Loucy (cell line): ENCODE results near the gene TFCP2L1.

ENCODE experiments used
- H2AFZ ChIP-seq: fragments of 200-600 bp; sonication (generic); 2 replicates; pipeline ENCODE4 v1.6.0; 2016; ENCODE audit warnings: antibody characterized with exemption, mild to moderate bottlenecking, low read length, moderate library complexity
- H3F3A ChIP-seq: fragments of 200-600 bp; 2 replicates; pipeline ENCODE4 v1.6.0; 2016; ENCODE audit warnings: antibody characterized with exemption, low read depth, mild to moderate bottlenecking
- H3K27me3 ChIP-seq: fragments of 200-600 bp; sonication (generic); 2 replicates; pipeline ENCODE4 v1.6.1; 2014; ENCODE audit warnings: low read length, mild to moderate bottlenecking; ENCODE audit not compliant: insufficient read depth, poor library complexity, severe bottlenecking
- H3K36me3 ChIP-seq: fragments of 200-600 bp; sonication (generic); 2 replicates; pipeline ENCODE4 v1.6.1; 2016; ENCODE audit warnings: low read length; ENCODE audit not compliant: insufficient read depth
- H3K4me1 ChIP-seq: fragments of 200-600 bp; sonication (generic); 2 replicates; pipeline ENCODE4 v1.5.1; 2014; ENCODE audit warnings: low read length, mild to moderate bottlenecking; ENCODE audit not compliant: insufficient read depth, poor library complexity, severe bottlenecking
- H3K4me2 ChIP-seq: fragments of 200-600 bp; sonication (generic); 2 replicates; pipeline ENCODE4 v1.6.0; 2014; ENCODE audit warnings: antibody characterized with exemption, low read length, low read depth, mild to moderate bottlenecking; ENCODE audit not compliant: poor library complexity, severe bottlenecking
- H3K4me3 ChIP-seq: fragments of 200-600 bp; sonication (generic); 2 replicates; pipeline ENCODE4 v1.5.1; 2014; ENCODE audit warnings: low read length, mild to moderate bottlenecking, mixed read lengths; ENCODE audit not compliant: poor library complexity, severe bottlenecking
- H3K79me2 ChIP-seq: fragments of 200-600 bp; sonication (generic); 2 replicates; pipeline ENCODE4 v1.6.1; 2014; ENCODE audit warnings: low read length; ENCODE audit not compliant: insufficient read depth
- H3K9ac ChIP-seq: fragments of 200-600 bp; sonication (generic); 2 replicates; pipeline ENCODE4 v1.6.0; 2014; ENCODE audit warnings: mild to moderate bottlenecking, low read depth, low read length, moderate library complexity; ENCODE audit not compliant: poor library complexity, severe bottlenecking
- H3K9me2 ChIP-seq: fragments of 200-600 bp; sonication (generic); replicated peaks from 2 replicates; pipeline ENCODE4 v1.6.1; 2016; ENCODE audit warnings: low read depth, low read length, mixed read lengths
- H3K9me3 ChIP-seq: fragments of 200-600 bp; sonication (generic); 2 replicates; pipeline ENCODE4 v1.6.1; 2014; ENCODE audit warnings: mild to moderate bottlenecking, antibody characterized with exemption, low read length, low read depth; ENCODE audit not compliant: insufficient read depth
- H4K20me1 ChIP-seq: fragments of 200-600 bp; sonication (generic); 2 replicates; pipeline ENCODE4 v1.6.0; 2014; ENCODE audit warnings: antibody characterized with exemption, low read length, mild to moderate bottlenecking; ENCODE audit not compliant: insufficient read depth, poor library complexity, severe bottlenecking
- EZH2phosphoT487 ChIP-seq: fragments of 200-600 bp; IDR thresholded peaks from 2 replicates; pipeline ENCODE4 v1.6.1; 2018; ENCODE audit warnings: antibody characterized with exemption, mild to moderate bottlenecking, moderate library complexity, borderline replicate concordance
- TF ChIP-seq, protein P1 (sequence below): fragments of 200-600 bp; sonication (generic); conservative IDR thresholded peaks from 2 replicates; pipeline ENCODE4 v1.5.1; 2014; ENCODE audit warnings: mild to moderate bottlenecking, antibody characterized with exemption, low read length

Gene TFCP2L1

GRCh38 chr2:121289271-121289670 lies 4.3 kb upstream of the TFCP2L1 start:
- H3K27me3 ChIP-seq, result no peaks in the 10 kb centered on the region
- TF ChIP-seq, protein P1, sequence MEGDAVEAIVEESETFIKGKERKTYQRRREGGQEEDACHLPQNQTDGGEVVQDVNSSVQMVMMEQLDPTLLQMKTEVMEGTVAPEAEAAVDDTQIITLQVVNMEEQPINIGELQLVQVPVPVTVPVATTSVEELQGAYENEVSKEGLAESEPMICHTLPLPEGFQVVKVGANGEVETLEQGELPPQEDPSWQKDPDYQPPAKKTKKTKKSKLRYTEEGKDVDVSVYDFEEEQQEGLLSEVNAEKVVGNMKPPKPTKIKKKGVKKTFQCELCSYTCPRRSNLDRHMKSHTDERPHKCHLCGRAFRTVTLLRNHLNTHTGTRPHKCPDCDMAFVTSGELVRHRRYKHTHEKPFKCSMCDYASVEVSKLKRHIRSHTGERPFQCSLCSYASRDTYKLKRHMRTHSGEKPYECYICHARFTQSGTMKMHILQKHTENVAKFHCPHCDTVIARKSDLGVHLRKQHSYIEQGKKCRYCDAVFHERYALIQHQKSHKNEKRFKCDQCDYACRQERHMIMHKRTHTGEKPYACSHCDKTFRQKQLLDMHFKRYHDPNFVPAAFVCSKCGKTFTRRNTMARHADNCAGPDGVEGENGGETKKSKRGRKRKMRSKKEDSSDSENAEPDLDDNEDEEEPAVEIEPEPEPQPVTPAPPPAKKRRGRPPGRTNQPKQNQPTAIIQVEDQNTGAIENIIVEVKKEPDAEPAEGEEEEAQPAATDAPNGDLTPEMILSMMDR, result no peak
- TF ChIP-seq EZH2phosphoT487, result no peak
- H3K4me1 ChIP-seq, result no peaks in the 10 kb centered on the region
- H3K4me2 ChIP-seq, result no peak overlapping the region
- H3F3A ChIP-seq, result no peaks in the 10 kb centered on the region
- no peaks in the 10 kb centered on the region for H3K9me3 ChIP-seq
- H3K79me2 ChIP-seq, result no peaks in the 10 kb centered on the region
- no peaks in the 10 kb centered on the region for H3K36me3 ChIP-seq
- H3K9me2 ChIP-seq, result no peaks in the 10 kb centered on the region
- no peak overlapping the region for H2AFZ ChIP-seq
- no peak overlapping the region for H3K9ac ChIP-seq
- no peak overlapping the region for H3K4me3 ChIP-seq
- H4K20me1 ChIP-seq, result no peaks in the 10 kb centered on the region

DNA sequence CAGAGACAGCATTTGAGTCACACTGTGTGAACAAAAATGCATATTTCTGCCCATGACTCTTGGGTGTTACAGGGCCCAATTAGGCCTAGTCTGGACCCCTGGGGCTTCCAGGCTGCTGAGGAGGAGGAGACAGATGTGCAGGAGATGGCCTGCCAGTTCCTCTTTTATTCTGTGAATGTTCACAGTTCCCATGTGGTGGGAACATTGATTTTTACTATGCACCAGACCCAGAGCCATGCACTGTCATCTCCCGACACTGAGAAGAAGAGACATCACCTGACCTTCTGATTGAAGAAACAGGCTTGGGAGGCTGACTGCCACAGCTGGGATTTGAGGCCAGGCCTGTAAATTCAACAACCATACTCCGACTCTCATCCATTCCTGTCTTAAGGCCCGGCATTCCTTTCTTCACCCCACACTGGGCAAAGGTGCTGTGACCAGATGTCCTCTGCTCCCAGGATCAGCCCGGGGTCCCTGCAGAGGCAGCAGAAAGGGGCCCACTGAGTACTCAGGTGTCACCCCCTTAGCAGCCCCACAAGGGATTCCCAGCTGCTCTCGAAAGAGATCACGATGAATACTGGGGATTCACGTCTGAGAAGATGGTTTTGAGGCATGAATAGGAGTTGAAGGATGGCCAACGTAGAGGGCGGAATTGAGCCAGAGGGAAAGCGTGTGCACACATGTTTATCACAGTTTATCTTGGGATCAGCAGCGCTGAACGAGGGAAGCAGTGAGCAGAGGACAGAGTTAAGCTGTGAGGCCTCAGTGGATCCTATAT lies 3.6 kb upstream of the TFCP2L1 start:
- no peak overlapping the region for H3K4me2 ChIP-seq
- no peak overlapping the region for H3K9ac ChIP-seq
- H3K9me2 ChIP-seq, result no peaks in the 10 kb centered on the region
- H3K79me2 ChIP-seq, result no peaks in the 10 kb centered on the region
- no peak overlapping the region for H3K4me3 ChIP-seq
- TF ChIP-seq, protein P1, result no peak
- TF ChIP-seq EZH2phosphoT487, result no peak
- no peaks in the 10 kb centered on the region for H4K20me1 ChIP-seq
- H3K36me3 ChIP-seq, result no peaks in the 10 kb centered on the region
- H3K9me3 ChIP-seq, result no peaks in the 10 kb centered on the region
- no peaks in the 10 kb centered on the region for H3K27me3 ChIP-seq
- no peaks in the 10 kb centered on the region for H3F3A ChIP-seq
- H2AFZ ChIP-seq, result no peak overlapping the region
- no peaks in the 10 kb centered on the region for H3K4me1 ChIP-seq

DNA sequence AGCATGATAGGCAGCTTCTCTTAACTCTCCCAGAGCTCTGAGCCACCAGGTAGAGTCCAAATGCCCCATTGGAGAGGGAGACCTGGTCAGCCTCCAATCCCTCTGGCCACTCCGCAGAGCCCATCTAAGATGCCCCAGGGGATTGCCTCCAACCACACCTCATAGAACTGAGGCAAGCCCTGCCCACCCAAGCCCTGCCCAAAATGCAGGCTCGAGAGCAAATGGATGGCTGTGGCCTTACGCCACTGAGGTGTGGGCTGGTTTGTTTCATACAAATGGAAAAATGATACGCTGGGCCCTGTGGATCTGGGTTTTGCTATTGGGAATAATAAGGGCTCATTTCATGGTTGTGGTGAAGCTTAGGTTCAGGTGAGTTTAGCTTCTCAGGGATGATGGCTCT lies 3.0 kb upstream of the TFCP2L1 start:
- no peak overlapping the region for H3K9ac ChIP-seq
- no peaks in the 10 kb centered on the region for H3K79me2 ChIP-seq
- no peaks in the 10 kb centered on the region for H3F3A ChIP-seq
- no peak for TF ChIP-seq EZH2phosphoT487
- TF ChIP-seq, protein P1, result no peak
- H2AFZ ChIP-seq, result no peak overlapping the region
- H3K4me1 ChIP-seq, result no peaks in the 10 kb centered on the region
- H4K20me1 ChIP-seq, result no peaks in the 10 kb centered on the region
- H3K9me2 ChIP-seq, result no peaks in the 10 kb centered on the region
- no peaks in the 10 kb centered on the region for H3K27me3 ChIP-seq
- H3K9me3 ChIP-seq, result no peaks in the 10 kb centered on the region
- no peaks in the 10 kb centered on the region for H3K36me3 ChIP-seq
- H3K4me3 ChIP-seq, result no peak overlapping the region
- no peak overlapping the region for H3K4me2 ChIP-seq
